Stimulated activated memory B cell treated with anti-CD40 and anti-IgM and Interleukin-4, amounts not matched to agents 10 μg/mL and 1 μg/mL and 100 μg/mL, for 72 hours (primary cell): ENCODE results near the gene EYS.
A peak's percentile ranks its signal among the peaks of the same experiment; 100 is the strongest.
"Not testable (repeated sequence)": the region's sequence is repeated elsewhere in the genome, so short reads cannot be mapped to it uniquely, and the experiment has no call there.

ENCODE experiments used
- ATAC-seq: fragments of 150-1000 bp; cut with Tn5 transposase; 2 replicates; pipeline ENCODE4 v1.10.0; 2021
- H3K27ac Mint-ChIP-seq: one replicate; pipeline ENCODE4 v1.8.0; 2022; ENCODE audit warnings: mild to moderate bottlenecking, mixed read lengths
- H3K27me3 Mint-ChIP-seq: one replicate; pipeline ENCODE4 v1.8.0; 2022; ENCODE audit warnings: mixed read lengths
- H3K36me3 Mint-ChIP-seq: one replicate; pipeline ENCODE4 v1.8.0; 2022; ENCODE audit warnings: mixed read lengths
- H3K4me1 Mint-ChIP-seq: one replicate; pipeline ENCODE4 v1.8.0; 2022; ENCODE audit warnings: mixed read lengths
- H3K4me3 Mint-ChIP-seq: one replicate; pipeline ENCODE4 v1.8.0; 2022; ENCODE audit warnings: mild to moderate bottlenecking, moderate library complexity, mixed read lengths
- H3K9me3 Mint-ChIP-seq: one replicate; pipeline ENCODE4 v1.8.0; 2022; ENCODE audit warnings: mixed read lengths

The EYS gene

GRCh38 chr6:63819831-63820230 is 1887.2 kb downstream of the EYS start:
- no peaks in the 10 kb centered on the region for H3K4me1 Mint-ChIP-seq
- H3K9me3 Mint-ChIP-seq = no peaks in the 10 kb centered on the region
- H3K4me3 Mint-ChIP-seq = no peak overlapping the region
- H3K27ac Mint-ChIP-seq = no peak overlapping the region
- no peak for ATAC-seq
- no peaks in the 10 kb centered on the region for H3K36me3 Mint-ChIP-seq
- H3K27me3 Mint-ChIP-seq = peaks cover 27% of the 10 kb centered on the region

- H3K4me3 Mint-ChIP-seq = no peak overlapping the region
- H3K9me3 Mint-ChIP-seq = no peaks in the 10 kb centered on the region
- no peaks in the 10 kb centered on the region for H3K4me1 Mint-ChIP-seq
- no peaks in the 10 kb centered on the region for H3K36me3 Mint-ChIP-seq
- peaks cover 9% of the 10 kb centered on the region for H3K27me3 Mint-ChIP-seq
- no peak overlapping the region for H3K27ac Mint-ChIP-seq
- ATAC-seq = no peak
Observed at GRCh38 chr6:63817492-63818050, 1889.5 kb downstream of the EYS start.

DNA sequence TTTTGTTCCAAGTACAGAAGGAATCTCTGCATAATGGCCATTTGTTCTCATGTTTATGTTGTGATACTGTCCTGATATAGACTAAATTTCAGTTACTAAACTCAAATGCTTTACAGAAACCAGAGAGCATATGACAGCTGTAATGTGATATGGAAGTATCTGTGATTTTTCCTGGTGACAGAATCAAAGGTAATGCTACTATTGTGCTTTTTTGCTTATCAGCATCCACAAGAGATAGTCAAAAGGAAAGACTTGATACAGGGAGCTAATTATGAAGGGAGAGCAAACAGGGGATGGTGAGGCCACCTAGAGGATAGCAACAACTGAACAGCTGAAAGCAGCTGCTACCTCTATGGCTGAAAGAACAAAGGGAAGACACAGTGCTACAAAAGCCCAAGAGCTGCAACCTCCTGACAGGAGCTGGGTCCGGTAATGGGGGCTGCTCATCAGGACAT is 1890.0 kb downstream of the EYS start:
- H3K4me1 Mint-ChIP-seq = no peaks in the 10 kb centered on the region
- H3K9me3 Mint-ChIP-seq = no peaks in the 10 kb centered on the region

GRCh38 chr6:63816401-63816981 is 1890.5 kb downstream of the EYS start:
- Mint-ChIP-seq H3K27me3 (peaks cover 20% of the 10 kb centered on the region), H3K27ac (no peak overlapping the region), H3K4me3 (no peak overlapping the region), H3K9me3 (no peaks in the 10 kb centered on the region), H3K36me3 (no peaks in the 10 kb centered on the region), H3K4me1 (no peaks in the 10 kb centered on the region)
- ATAC-seq = no peak

More for the DNA sequence above, 1890.0 kb downstream of the EYS start:
- Mint-ChIP-seq H3K27ac (no peak overlapping the region), H3K27me3 (peaks cover 15% of the 10 kb centered on the region), H3K36me3 (no peaks in the 10 kb centered on the region), H3K4me3 (no peak overlapping the region)
- peak; percentile 34 for ATAC-seq

- Mint-ChIP-seq H3K9me3 (no peaks in the 10 kb centered on the region), H3K36me3 (no peaks in the 10 kb centered on the region), H3K4me1 (no peaks in the 10 kb centered on the region), H3K27ac (no peak overlapping the region), H3K27me3 (peaks cover 31% of the 10 kb centered on the region), H3K4me3 (no peak overlapping the region)
- ATAC-seq = no peak
Observed at GRCh38 chr6:63814459-63814858, 1892.6 kb downstream of the EYS start.

DNA sequence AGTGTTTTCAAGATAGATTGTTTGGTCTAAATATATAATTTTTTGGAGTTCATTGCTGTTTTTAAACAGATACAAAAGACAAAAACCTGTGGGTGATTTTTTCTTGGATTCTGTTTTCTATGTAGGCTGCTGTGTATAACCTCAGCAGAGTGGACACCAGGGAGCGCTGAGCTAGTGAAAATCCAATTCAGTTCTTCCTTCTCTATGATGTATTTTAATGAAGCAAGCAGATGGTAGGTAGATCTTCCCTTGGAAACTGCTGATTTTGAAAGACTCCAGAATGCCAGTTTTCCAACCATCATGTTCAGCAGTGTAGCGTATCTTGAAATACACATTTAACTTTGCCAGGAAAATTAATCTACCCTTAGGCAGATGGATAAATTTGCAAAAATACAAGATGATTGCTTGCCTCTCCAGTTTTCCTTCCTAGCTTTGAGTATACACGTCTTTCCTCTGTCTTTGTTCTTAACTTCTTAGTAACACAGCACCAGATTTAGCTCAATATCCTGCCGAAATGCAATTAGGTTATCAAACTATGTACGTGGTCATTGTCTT is 1893.4 kb downstream of the EYS start:
- Mint-ChIP-seq H3K9me3 (no peaks in the 10 kb centered on the region), H3K27ac (no peak overlapping the region), H3K36me3 (no peaks in the 10 kb centered on the region), H3K4me1 (no peaks in the 10 kb centered on the region), H3K27me3 (peaks cover 25% of the 10 kb centered on the region), H3K4me3 (no peak overlapping the region)
- no peak for ATAC-seq

DNA sequence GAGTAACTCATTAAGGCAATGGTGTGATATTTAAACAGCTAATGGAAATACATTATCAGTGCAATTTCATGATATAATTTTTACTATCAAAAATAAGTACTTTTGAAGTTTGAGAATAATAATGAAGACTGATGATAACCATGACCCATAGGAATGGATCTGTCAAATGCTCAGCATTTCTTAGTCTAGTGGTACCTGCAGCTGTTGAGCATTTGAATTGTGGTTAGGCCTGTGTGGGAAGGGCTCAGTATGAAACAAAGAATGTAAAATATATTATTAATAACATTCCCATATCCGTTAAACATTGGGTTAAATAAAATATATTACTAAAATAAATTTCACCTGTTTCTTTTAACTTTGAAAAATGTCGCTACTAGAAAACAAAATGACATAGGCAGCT is 1898.5 kb downstream of the EYS start:
- Mint-ChIP-seq H3K4me3 (no peak overlapping the region), H3K27ac (no peak overlapping the region), H3K27me3 (peaks cover 22% of the 10 kb centered on the region), H3K36me3 (no peaks in the 10 kb centered on the region), H3K9me3 (no peaks in the 10 kb centered on the region), H3K4me1 (no peaks in the 10 kb centered on the region)
- no peak for ATAC-seq

GRCh38 chr6:63807056-63807455 is 1900.0 kb downstream of the EYS start:
- Mint-ChIP-seq H3K4me1 (no peaks in the 10 kb centered on the region), H3K27me3 (peaks cover 17% of the 10 kb centered on the region), H3K36me3 (no peaks in the 10 kb centered on the region)

GRCh38 chr6:63806573-63806913 is 1900.5 kb downstream of the EYS start:
- Mint-ChIP-seq H3K36me3 (no peaks in the 10 kb centered on the region), H3K9me3 (no peaks in the 10 kb centered on the region), H3K4me1 (no peaks in the 10 kb centered on the region), H3K27ac (no peak overlapping the region), H3K4me3 (no peak overlapping the region), H3K27me3 (peaks cover 12% of the 10 kb centered on the region)
- ATAC-seq = no peak

More at GRCh38 chr6:63807056-63807455, 1900.0 kb downstream of the EYS start:
- no peak for ATAC-seq
- H3K9me3 Mint-ChIP-seq = no peaks in the 10 kb centered on the region
- no peak overlapping the region for H3K4me3 Mint-ChIP-seq
- H3K27ac Mint-ChIP-seq = no peak overlapping the region

DNA sequence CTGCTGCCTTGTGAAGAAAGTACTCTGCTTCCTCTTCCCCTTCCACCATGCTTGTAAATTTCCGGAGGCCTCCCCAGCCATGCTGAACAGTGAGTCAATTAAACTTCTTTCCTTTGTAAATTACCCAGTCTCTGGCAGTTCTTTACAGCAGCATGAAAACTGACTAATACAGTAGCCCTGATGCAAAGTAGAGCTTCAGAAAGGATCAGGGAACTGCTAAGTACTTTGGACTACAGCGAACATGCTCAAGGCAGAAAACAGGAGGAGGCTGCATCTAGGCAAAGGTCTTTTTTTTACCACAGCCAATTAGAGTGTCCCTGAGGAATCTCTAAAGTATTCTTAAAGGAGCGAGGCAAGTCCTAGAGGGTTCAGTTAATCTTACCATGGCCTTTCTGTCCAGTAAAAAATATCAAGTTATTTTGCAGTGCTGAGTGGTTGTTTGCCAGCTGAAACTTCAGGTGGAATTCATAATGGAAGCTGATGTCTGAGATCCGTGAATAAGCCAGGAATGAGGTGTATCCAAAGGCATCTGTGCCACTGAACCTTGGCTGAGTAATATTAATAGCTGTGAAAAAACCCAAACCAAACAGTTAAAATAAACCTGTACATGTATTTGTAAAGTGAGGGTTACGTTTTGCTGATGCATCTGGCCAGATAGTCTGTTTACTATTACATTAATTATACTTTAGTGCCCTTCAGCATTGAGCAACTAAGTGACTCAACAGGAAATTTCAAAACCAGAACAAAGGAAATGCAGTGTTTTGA is 1901.0 kb downstream of the EYS start:
- no peaks in the 10 kb centered on the region for H3K9me3 Mint-ChIP-seq
- H3K4me1 Mint-ChIP-seq = no peaks in the 10 kb centered on the region
- no peak for ATAC-seq
- H3K27ac Mint-ChIP-seq = no peak overlapping the region
- H3K4me3 Mint-ChIP-seq = no peak overlapping the region
- no peaks in the 10 kb centered on the region for H3K36me3 Mint-ChIP-seq
- peaks cover 6% of the 10 kb centered on the region for H3K27me3 Mint-ChIP-seq

GRCh38 chr6:63805345-63805744 is 1901.7 kb downstream of the EYS start:
- no peaks in the 10 kb centered on the region for H3K4me1 Mint-ChIP-seq

GRCh38 chr6:63804381-63804956 is 1902.6 kb downstream of the EYS start:
- no peaks in the 10 kb centered on the region for H3K9me3 Mint-ChIP-seq
- no peak overlapping the region for H3K27ac Mint-ChIP-seq
- ATAC-seq = no peak
- H3K4me1 Mint-ChIP-seq = no peaks in the 10 kb centered on the region
- H3K4me3 Mint-ChIP-seq = no peak overlapping the region
- peaks cover 7% of the 10 kb centered on the region for H3K27me3 Mint-ChIP-seq
- no peaks in the 10 kb centered on the region for H3K36me3 Mint-ChIP-seq

More at GRCh38 chr6:63805345-63805744, 1901.7 kb downstream of the EYS start:
- Mint-ChIP-seq H3K36me3 (no peaks in the 10 kb centered on the region), H3K4me3 (no peak overlapping the region), H3K9me3 (no peaks in the 10 kb centered on the region), H3K27ac (no peak overlapping the region), H3K27me3 (no peaks in the 10 kb centered on the region)
- no peak for ATAC-seq

DNA sequence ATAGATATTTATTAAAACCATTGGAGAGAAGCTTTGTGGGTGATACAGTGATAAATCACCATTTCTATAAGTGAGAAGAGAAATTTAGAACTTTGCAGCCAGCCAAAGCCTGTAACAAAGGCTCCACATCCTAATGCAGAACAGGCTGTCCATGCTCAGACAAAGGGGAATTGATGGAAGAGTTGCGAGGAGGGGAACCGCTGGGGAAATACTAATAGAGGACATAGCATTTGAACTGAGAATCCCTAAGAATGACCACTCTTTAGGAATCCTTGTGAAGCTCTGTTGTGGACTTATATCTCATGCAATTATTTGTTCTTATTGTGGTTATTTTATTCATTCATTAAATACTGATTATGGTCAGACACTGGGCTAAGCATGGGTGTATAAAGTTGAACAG is 1903.7 kb downstream of the EYS start:
- no peak overlapping the region for H3K27ac Mint-ChIP-seq
- no peaks in the 10 kb centered on the region for H3K9me3 Mint-ChIP-seq
- H3K27me3 Mint-ChIP-seq = peaks cover 8% of the 10 kb centered on the region
- no peaks in the 10 kb centered on the region for H3K36me3 Mint-ChIP-seq
- no peak for ATAC-seq
- H3K4me1 Mint-ChIP-seq = no peaks in the 10 kb centered on the region
- no peak overlapping the region for H3K4me3 Mint-ChIP-seq

DNA sequence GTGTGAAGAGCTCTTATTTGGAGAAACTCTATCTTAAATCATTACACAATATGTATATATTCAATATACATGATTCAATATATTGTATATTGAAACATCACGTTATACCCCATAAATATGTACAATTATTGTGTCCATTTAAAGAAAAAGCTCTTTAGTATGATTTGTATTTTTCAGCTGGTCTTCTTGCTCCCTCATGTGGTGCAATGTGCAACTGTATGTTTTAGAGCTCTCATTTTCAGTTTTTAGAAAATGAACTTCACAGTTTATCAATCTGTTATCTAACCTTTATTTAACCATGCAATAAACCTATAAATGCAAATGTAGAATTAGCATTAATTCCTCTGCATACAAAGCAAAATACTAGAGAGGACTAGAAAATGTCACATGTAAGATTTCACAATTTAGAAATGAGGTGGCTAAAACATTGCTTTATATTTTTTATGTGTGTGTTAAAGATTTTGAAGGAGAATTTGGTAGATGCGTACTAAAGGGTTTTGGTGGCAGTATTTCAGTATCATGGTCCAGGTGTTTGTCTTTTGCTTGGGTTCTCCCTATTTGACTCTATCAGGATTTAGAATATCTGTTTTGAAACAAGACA is 1904.3 kb downstream of the EYS start:
- no peak for ATAC-seq
- Mint-ChIP-seq H3K36me3 (no peaks in the 10 kb centered on the region), H3K4me1 (no peaks in the 10 kb centered on the region), H3K27ac (no peak overlapping the region), H3K27me3 (peaks cover 8% of the 10 kb centered on the region), H3K4me3 (no peak overlapping the region), H3K9me3 (no peaks in the 10 kb centered on the region)

- H3K4me1 Mint-ChIP-seq, H3K36me3 Mint-ChIP-seq, H3K27ac Mint-ChIP-seq, H3K27me3 Mint-ChIP-seq, H3K4me3 Mint-ChIP-seq, ATAC-seq, H3K9me3 Mint-ChIP-seq: not testable (repeated sequence)
Observed at GRCh38 chr6:63800386-63800785, 1906.6 kb downstream of the EYS start.
